Hepatocyte (in vitro differentiated cells): ENCODE measurements around the gene UTS2R.

Source experiments
- CTCF ChIP-seq: fragments of 200-600 bp; sonication (generic); IDR thresholded peaks from 2 replicates; pipeline ENCODE4 v1.5.1; 2016; ENCODE audit warnings: antibody characterized with exemption, mild to moderate bottlenecking; ENCODE audit not compliant: poor library complexity
- EZH2phosphoT487 ChIP-seq: fragments of 200-600 bp; sonication (generic); IDR thresholded peaks from one replicate; pipeline ENCODE4 v1.6.1; 2018; ENCODE audit warnings: antibody characterized with exemption, mild to moderate bottlenecking, low read depth, moderate library complexity; ENCODE audit not compliant: unreplicated experiment, severe bottlenecking

GRCh38 chr17:82407255-82407654 lies 35.7 kb downstream of the UTS2R start:
- TF ChIP-seq EZH2phosphoT487 (no peak), CTCF (no peak)
